GM04503 (cell line): ENCODE data around the gene MME.
A peak's percentile ranks its signal among the peaks of the same experiment; 100 is the strongest.

ENCODE experiments used
- DNase-seq: peaks from one replicate; pipeline ENCODE4 v3.0.0-alpha.2; 2012; ENCODE audit warnings: low read depth

MME gene

GRCh38 chr3:155079746-155080487 is at the start of gene MME:
MME (plus strand) TSS chr3:155080319; CDS start chr3:155084168, 3,849 bp downstream.
- DNase-seq = no peak

- DNase-seq = no peak
Observed at GRCh38 chr3:155031186-155031585, 48.9 kb upstream of the MME start.

GRCh38 chr3:155032918-155033317 is 47.2 kb upstream of the MME start:
- DNase-seq = no peak

GRCh38 chr3:155034786-155035185 is 45.3 kb upstream of the MME start:
- DNase-seq = no peak

- DNase-seq = no peak
Observed at GRCh38 chr3:155035553-155035952, 44.6 kb upstream of the MME start.

- no peak for DNase-seq
Observed at GRCh38 chr3:155037508-155038202, 42.5 kb upstream of the MME start.

- no peak for DNase-seq
Observed at GRCh38 chr3:155038203-155038554, 41.9 kb upstream of the MME start.

GRCh38 chr3:155046935-155047334 is 33.2 kb upstream of the MME start:
- DNase-seq = no peak

- DNase-seq = no peak
Observed at GRCh38 chr3:155047672-155048071, 32.4 kb upstream of the MME start.

GRCh38 chr3:155049959-155050358 is 30.2 kb upstream of the MME start:
- no peak for DNase-seq

GRCh38 chr3:155052470-155052869 is 27.6 kb upstream of the MME start:
- DNase-seq = no peak

GRCh38 chr3:155053756-155054155 is 26.4 kb upstream of the MME start:
- no peak for DNase-seq

GRCh38 chr3:155064920-155065319 is 15.2 kb upstream of the MME start:
- no peak for DNase-seq

- no peak for DNase-seq
Observed at GRCh38 chr3:155065537-155065936, 14.6 kb upstream of the MME start.

- no peak for DNase-seq
Observed at GRCh38 chr3:155069729-155070128, 10.4 kb upstream of the MME start.

GRCh38 chr3:155070316-155070715 is 9.8 kb upstream of the MME start:
- DNase-seq = no peak

- peak; percentile 92 for DNase-seq
Observed at GRCh38 chr3:155070932-155071387, 9.2 kb upstream of the MME start.

GRCh38 chr3:155075200-155075599 is 4.9 kb upstream of the MME start:
- DNase-seq = no peak

GRCh38 chr3:155076888-155077287 is 3.2 kb upstream of the MME start:
- no peak for DNase-seq

GRCh38 chr3:155078711-155079467 is 1.2 kb upstream of the MME start:
- DNase-seq = no peak

GRCh38 chr3:155079468-155079745 is 712 bp upstream of the MME start:
- no peak for DNase-seq

- no peak for DNase-seq
Observed at GRCh38 chr3:155080692-155081091, 573 bp downstream of the MME start.

- DNase-seq = no peak
Observed at GRCh38 chr3:155083313-155083905, 3.3 kb downstream of the MME start.
